Choroid plexus epithelial cell (primary cell): ENCODE measurements around the gene UQCRQ.

Experiments
- DNase-seq: peaks from one replicate; pipeline ENCODE4 v3.0.0-alpha.2; 2010; ENCODE audit warnings: low read depth
- H3K4me3 ChIP-seq: 2 replicates; pipeline ENCODE4 v1.5.1; 2011; ENCODE audit warnings: low read depth, mild to moderate bottlenecking, control low read depth, low read length, moderate library complexity
- CTCF ChIP-seq: conservative IDR thresholded peaks from 2 replicates; pipeline ENCODE4 v1.5.1; 2011; ENCODE audit warnings: low read depth, mild to moderate bottlenecking, control low read depth, inconsistent platforms, low read length, moderate library complexity

UQCRQ gene

DNA sequence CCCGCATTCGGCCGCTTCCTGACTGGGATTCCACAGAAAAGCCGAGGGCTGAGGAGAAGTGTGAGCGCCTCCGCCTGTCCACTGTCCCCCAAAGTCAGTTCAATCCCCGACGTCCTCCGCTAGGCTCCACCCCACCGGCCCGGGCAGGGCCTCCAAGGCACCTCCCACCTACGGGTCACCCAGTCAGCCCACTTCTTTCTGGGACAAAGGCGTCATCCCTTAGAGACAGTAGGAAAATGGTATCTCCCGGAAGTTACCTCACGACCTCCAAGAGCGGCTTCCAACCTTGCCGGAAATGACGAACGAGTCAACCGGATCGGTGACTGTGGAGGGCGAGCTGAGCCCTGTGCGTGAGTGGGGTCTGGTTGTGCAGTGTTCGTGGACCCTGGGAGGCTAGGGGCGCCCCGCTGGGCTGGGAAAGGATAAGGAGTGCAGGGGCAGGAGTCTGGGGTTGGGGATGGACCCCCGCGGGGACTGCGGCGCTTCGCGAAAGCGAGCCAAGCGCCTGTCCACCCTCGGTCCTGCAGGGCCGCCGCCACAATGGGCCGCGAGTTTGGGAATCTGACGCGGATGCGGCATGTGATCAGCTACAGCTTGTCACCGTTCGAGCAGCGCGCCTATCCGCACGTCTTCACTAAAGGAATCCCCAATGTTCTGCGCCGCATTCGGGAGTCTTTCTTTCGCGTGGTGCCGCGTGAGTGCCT lies at the start of gene UQCRQ, which contains the start of gene GDF9:
Gene UQCRQ, plus strand, starts transcription at position 301 of the 704 bp plus-strand sequence. Its CDS starts 240 bp downstream, at position 541.
Gene GDF9, minus strand, starts transcription at position 128 of the 704 bp plus-strand sequence. CDS start 1,936 bp downstream, outside the sequence.
- peak; percentile 100 for DNase-seq
- TF ChIP-seq CTCF, result peak; percentile 52
- H3K4me3 ChIP-seq, result peak within 1 kb of the TSS; percentile 95

DNA sequence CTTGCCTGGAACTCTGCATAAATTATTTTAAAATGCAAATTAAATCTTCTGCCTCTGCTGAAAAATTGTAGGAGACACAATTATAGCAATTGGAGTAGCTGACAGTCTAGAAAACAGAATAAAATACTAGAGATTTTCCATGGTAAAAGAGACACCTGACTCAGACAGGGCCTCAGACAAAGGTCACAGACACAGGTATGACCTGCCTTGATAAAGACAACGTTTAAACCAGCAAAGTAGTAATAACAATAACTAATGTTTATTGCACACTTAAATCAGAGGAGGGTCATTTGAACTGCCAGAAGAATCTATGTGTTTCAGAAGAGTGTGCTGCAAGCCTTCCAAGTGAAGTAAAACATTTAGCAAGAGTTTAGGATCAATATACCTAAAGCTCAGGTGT lies 49.4 kb upstream of the UQCRQ start:
- no peak for DNase-seq
- no peak for TF ChIP-seq CTCF
- no peak overlapping the region for H3K4me3 ChIP-seq

DNA sequence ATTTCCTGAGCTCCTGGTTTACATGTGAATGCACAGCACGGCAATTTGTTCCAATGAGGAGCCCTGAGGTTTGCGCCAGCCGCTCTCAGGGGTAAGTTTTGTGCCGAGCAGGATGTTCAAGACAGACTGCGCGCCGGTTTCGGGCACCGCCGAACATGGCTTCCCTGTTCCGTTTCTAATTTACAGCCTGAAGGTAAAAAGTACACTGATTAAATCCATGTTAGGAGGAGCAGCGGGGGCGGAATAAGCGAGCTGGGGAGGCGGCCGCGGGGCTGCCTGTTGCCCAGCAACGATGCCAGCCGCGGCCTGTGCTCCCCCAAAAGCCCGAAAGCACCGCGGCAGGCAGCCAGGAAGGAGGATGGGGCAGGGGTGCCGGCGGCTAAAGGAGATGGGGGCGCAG lies 47.0 kb upstream of the UQCRQ start:
- H3K4me3 ChIP-seq, result peak overlapping the region; percentile 50
- DNase-seq, result no peak
- TF ChIP-seq CTCF, result no peak

DNA sequence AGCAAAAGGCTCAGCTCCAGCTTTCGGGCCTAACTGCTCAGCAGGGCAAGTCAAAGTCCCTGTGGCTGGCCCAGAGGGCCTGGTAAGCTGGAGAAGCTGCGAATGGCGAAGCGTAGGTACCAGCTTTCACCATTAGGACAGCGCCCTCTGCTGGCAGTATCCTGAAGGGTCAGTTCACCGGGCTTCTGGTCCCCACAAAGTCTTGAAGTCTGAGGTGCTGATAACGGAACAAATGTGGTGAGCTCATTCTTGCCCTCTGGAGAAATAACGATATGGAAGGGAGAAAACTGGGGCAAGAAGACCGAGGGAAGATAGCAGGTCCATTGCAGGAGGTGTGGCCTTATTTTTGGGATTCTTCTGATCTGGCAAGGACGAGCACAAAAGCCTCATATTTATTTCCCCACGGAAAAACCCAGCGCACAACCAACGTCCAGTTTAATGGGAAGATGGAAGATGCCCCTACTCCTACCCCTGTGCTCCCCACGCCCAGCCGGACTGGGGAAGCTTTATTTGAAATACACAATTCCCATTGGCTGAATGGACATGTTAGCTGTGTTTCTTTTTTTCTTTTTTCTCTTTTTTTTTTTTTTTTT lies 46.2 kb upstream of the UQCRQ start:
- TF ChIP-seq CTCF, result peak; percentile 94
- DNase-seq, result peak; percentile 96
- peak overlapping the region; percentile 50 for H3K4me3 ChIP-seq

DNA sequence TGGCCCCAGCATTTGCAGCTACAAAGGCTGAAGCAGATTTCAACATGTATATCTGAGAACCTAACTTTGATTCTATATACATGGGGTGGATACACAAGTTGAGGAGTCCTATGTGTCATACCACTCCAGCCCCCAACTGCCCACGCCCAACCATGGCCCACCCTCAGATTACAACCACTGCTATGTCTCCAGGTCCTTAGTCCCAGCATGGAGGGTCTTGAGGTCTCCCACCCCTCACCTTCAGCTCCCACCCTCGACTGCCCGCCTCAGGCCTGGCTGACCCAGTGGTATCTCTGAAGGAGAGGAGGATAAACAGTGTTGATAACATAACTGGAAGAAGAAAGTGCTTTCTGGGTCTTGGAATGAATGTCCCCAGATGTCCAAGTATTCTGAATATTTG lies 45.1 kb upstream of the UQCRQ start:
- no peak for TF ChIP-seq CTCF

GRCh38 chr5:132821791-132822190 lies 44.7 kb upstream of the UQCRQ start:
- H3K4me3 ChIP-seq, result no peak overlapping the region
- no peak for DNase-seq
- no peak for TF ChIP-seq CTCF

More for the DNA sequence above, 45.1 kb upstream of the UQCRQ start:
- DNase-seq, result no peak
- H3K4me3 ChIP-seq, result no peak overlapping the region
